COLO829 (cell line): Measurements from ENCODE around the gene STK32C.
"Not testable (repeated sequence)": the region's sequence is repeated elsewhere in the genome, so short reads cannot be mapped to it uniquely, and the experiment has no call there.

ENCODE experiments used
- DNase-seq: peaks from one replicate; pipeline ENCODE4 v3.0.0; 2012; ENCODE audit warnings: low spot score

STK32C gene

GRCh38 chr10:132230557-132231210 lies 77.1 kb downstream of the STK32C start:
- DNase-seq = no peak

GRCh38 chr10:132229834-132230556 lies 77.8 kb downstream of the STK32C start:
- no peak for DNase-seq

- DNase-seq = no peak
Measured at GRCh38 chr10:132229096-132229495, 78.7 kb downstream of the STK32C start.

GRCh38 chr10:132228616-132229015 lies 79.1 kb downstream of the STK32C start:
- no peak for DNase-seq

GRCh38 chr10:132227851-132228390 lies 79.8 kb downstream of the STK32C start:
- DNase-seq = no peak

GRCh38 chr10:132226586-132227405 lies 81.0 kb downstream of the STK32C start:
- DNase-seq = no peak

- DNase-seq = no peak
Measured at GRCh38 chr10:132225849-132226205, 81.9 kb downstream of the STK32C start.

GRCh38 chr10:132225073-132225848 lies 82.5 kb downstream of the STK32C start:
- DNase-seq = no peak

GRCh38 chr10:132224343-132225072 lies 83.2 kb downstream of the STK32C start:
- no peak for DNase-seq

GRCh38 chr10:132223611-132224342 lies 84.0 kb downstream of the STK32C start:
- no peak for DNase-seq

GRCh38 chr10:132223156-132223590 lies 84.6 kb downstream of the STK32C start:
- peak; percentile 57 for DNase-seq

- no peak for DNase-seq
Measured at GRCh38 chr10:132222726-132223125, 85.0 kb downstream of the STK32C start.

- DNase-seq = not testable (repeated sequence)
Measured at GRCh38 chr10:132220996-132221395, 86.8 kb downstream of the STK32C start.

GRCh38 chr10:132220061-132220460 lies 87.7 kb downstream of the STK32C start:
- DNase-seq = no peak

GRCh38 chr10:132219486-132219885 lies 88.3 kb downstream of the STK32C start:
- DNase-seq = no peak

GRCh38 chr10:132216441-132216840 lies 91.3 kb downstream of the STK32C start:
- not testable (repeated sequence) for DNase-seq

- no peak for DNase-seq
Measured at GRCh38 chr10:132213917-132214316, 93.8 kb downstream of the STK32C start.

GRCh38 chr10:132212816-132213215 lies 94.9 kb downstream of the STK32C start:
- DNase-seq = no peak

GRCh38 chr10:132211246-132211645 lies 96.5 kb downstream of the STK32C start:
- DNase-seq = no peak

- DNase-seq = no peak
Measured at GRCh38 chr10:132210766-132211165, 97.0 kb downstream of the STK32C start.
